Gastrocnemius medialis (tissue), 4 donors: ENCODE data around the gene ANKRD9. TPM values are rescaled to one million over a fixed set of nuclear protein-coding genes. Genes with fewer than 3 reads are reported as not detected.

Experiments used
- ATAC-seq, 2 donors: fragments of 150-250 bp; one replicate each; pipeline ENCODE4 v1.9.1; 2016
- DNase-seq, 2 donors: peaks; one replicate each; pipeline ENCODE4 v3.0.0-alpha.2; 2019
- H3K27ac ChIP-seq, 4 donors: fragments of 200-600 bp; sonication (generic); 1 replicate in 1 of 4; 2 replicates in 3 of 4; pipeline ENCODE4 v1.5.1; 2016 to 2018; ENCODE audit warnings: mild to moderate bottlenecking in 2 of 4, moderate library complexity in 1 of 4
- H3K27me3 ChIP-seq, 3 donors: fragments of 200-600 bp; sonication (generic) in 2 of 3; 1 replicate in 1 of 3; 2 replicates in 2 of 3; pipeline versions ENCODE4 v1.5.1 to v1.6.0; 2016 to 2019; ENCODE audit warnings: mild to moderate bottlenecking in 1 of 3, moderate library complexity in 1 of 3
- H3K36me3 ChIP-seq, 2 donors: fragments of 200-600 bp; sonication (generic) in 1 of 2; one replicate each; pipeline ENCODE4 v1.5.1; 2017 to 2018
- H3K4me1 ChIP-seq, 2 donors: fragments of 200-600 bp; sonication (generic) in 1 of 2; one replicate each; pipeline ENCODE4 v1.5.1; 2016 to 2017; ENCODE audit warnings: mild to moderate bottlenecking in 2 of 2
- H3K4me3 ChIP-seq, 4 donors: fragments of 200-600 bp; sonication (generic) in 3 of 4; 1 replicate in 1 of 4; 2 replicates in 3 of 4; pipeline ENCODE4 v1.5.1; 2016 to 2019; ENCODE audit warnings: mild to moderate bottlenecking in 2 of 4
- H3K9me3 ChIP-seq, 3 donors: fragments of 200-600 bp; sonication (generic) in 2 of 3; 1 replicate in 1 of 3; 2 replicates in 2 of 3; pipeline ENCODE4 v1.5.1; 2016 to 2019
- CTCF ChIP-seq, 5 experiments: fragments of 450-650 bp in 3 of 5; fragments of 200-600 bp in 2 of 5; sonication (generic) in 2 of 5; IDR thresholded peaks in 4 of 5; conservative IDR thresholded peaks in 1 of 5; 1 replicate in 4 of 5; 2 replicates in 1 of 5; pipeline ENCODE4 v1.5.1; 2016 to 2019; ENCODE audit warnings: antibody characterized with exemption in 5 of 5, mild to moderate bottlenecking in 3 of 5, moderate library complexity in 3 of 5
- POLR2A ChIP-seq, 2 donors: fragments of 450-650 bp; IDR thresholded peaks; one replicate each; pipeline ENCODE4 v1.6.1; 2017; ENCODE audit warnings: antibody characterized with exemption in 2 of 2, mild to moderate bottlenecking in 2 of 2, moderate library complexity in 2 of 2
- in situ Hi-C, 4 donors: fragments of 200-750 bp; cut with MboI; loops; one replicate each; pipeline versions ENCODE4 v1.15.0 to v1.8.0; 2017; ENCODE audit warnings: low sequenced_read_pairs in 4 of 4
- intact Hi-C: fragments of 100-400 bp; cut with DNase I; formaldehyde crosslinking; loops from one replicate; pipeline ENCODE4 v1.15.1; 2023; ENCODE audit warnings: low total_unique reads
- total RNA-seq, 4 donors: library from RNA; depleted of rRNA; stranded (reverse); fragments of >200 nt; gene quantifications; one replicate each; pipeline versions ENCODE4 v1.1.0 to v1.2.3, GENCODE V29; 2016

Gene ANKRD9
- total RNA-seq, 4 donors from 2014 or later: 155 to 450 (median 216) TPM

GRCh38 chr14:102516531-102517391 is 7.2 kb upstream of the ANKRD9 start:
- in situ Hi-C loops: loop anchor here (5.0 to 25.0 kb wide), 3 partner anchors 74 to 204 kb away; partner anchors contain the start of genes MOK (in 1 of the 4) and ZNF839 (in 1 of the 4)
- peak overlapping the region; percentile 17 to 69 (median 62) for H3K27ac ChIP-seq
- no peaks in the 10 kb centered on the region for H3K27me3 ChIP-seq
- peak overlapping the region; percentile 53 to 78 (median 66) for H3K4me3 ChIP-seq
- no peaks in the 10 kb centered on the region for H3K9me3 ChIP-seq
- no peaks in the 10 kb centered on the region for H3K36me3 ChIP-seq
- intact Hi-C loops: loop anchor here (1.0 to 10.0 kb wide), 3 partner anchors 78 to 552 kb away; partner anchors contain the start of genes CINP, DYNC1H1 and TECPR2
- TF ChIP-seq CTCF (IDR thresholded peaks at IDR 0.05 in 4 of 5, conservative IDR thresholded peaks at IDR 0.05 in 1 of 5): peak; percentile 74 to 100 (median 100)
- no peak for TF ChIP-seq POLR2A (IDR thresholded peaks at IDR 0.05)
- DNase-seq (peak in 1 of 2 donors; percentile 48), ATAC-seq (peak; percentile 75 to 79)
- H3K4me1 ChIP-seq: peaks cover 0 to 5% of the 10 kb centered on the region in 2 donors

GRCh38 chr14:102514987-102515733 is 5.6 kb upstream of the ANKRD9 start:
- Histone ChIP-seq H3K27me3 (no peaks in the 10 kb centered on the region), H3K27ac (peak overlapping the region in 1 of 4 donors; percentile 5), H3K9me3 (no peaks in the 10 kb centered on the region), H3K4me3 (no peak overlapping the region), H3K36me3 (no peaks in the 10 kb centered on the region), H3K4me1 (peaks cover 0 to 9% of the 10 kb centered on the region in 2 donors)
- no peak for ATAC-seq
- DNase-seq: no peak
- TF ChIP-seq POLR2A (IDR thresholded peaks at IDR 0.05): no peak
- TF ChIP-seq CTCF (IDR thresholded peaks at IDR 0.05 in 4 of 5, conservative IDR thresholded peaks at IDR 0.05 in 1 of 5): no peak
- intact Hi-C loops (loop anchor here (5.0 to 10.0 kb wide), 2 partner anchors 153 to 550 kb away; partner anchors contain the start of genes CINP, DYNC1H1 and TECPR2), in situ Hi-C loops (loop anchor here (5.0 to 25.0 kb wide), 3 partner anchors 73 to 203 kb away; partner anchors contain the start of genes MOK (in 1 of the 4) and ZNF839 (in 1 of the 4))

GRCh38 chr14:102513899-102514772 is 4.6 kb upstream of the ANKRD9 start:
- in situ Hi-C loops: loop anchor here in 1 of 4 donors (25.0 kb wide), 1 partner anchor 202 kb away; the partner anchor contains the start of genes MOK and ZNF839
- Histone ChIP-seq H3K27ac (peak overlapping the region in 1 of 4 donors; percentile 5), H3K36me3 (no peaks in the 10 kb centered on the region), H3K4me3 (no peak overlapping the region), H3K4me1 (peaks cover 0 to 11% of the 10 kb centered on the region in 2 donors), H3K9me3 (no peaks in the 10 kb centered on the region), H3K27me3 (no peaks in the 10 kb centered on the region)
- TF ChIP-seq POLR2A (IDR thresholded peaks at IDR 0.05) (no peak), CTCF (IDR thresholded peaks at IDR 0.05 in 4 of 5, conservative IDR thresholded peaks at IDR 0.05 in 1 of 5) (no peak)
- DNase-seq (no peak), ATAC-seq (no peak)
- intact Hi-C loops: loop anchor here (10.0 kb wide), 1 partner anchor 549 kb away; the partner anchor contains the start of gene DYNC1H1
